Activated CD4-positive, alpha-beta T cell treated with anti-CD3 and anti-CD28 coated beads for 36 hours (primary cell): Measurements from ENCODE around the gene GCSH. TPM values are rescaled to one million over a fixed set of nuclear protein-coding genes. Genes with fewer than 3 reads are reported as not detected.

Experiments
- ATAC-seq: fragments of 200-7000 bp; cut with Tn5 transposase; one replicate; pipeline ENCODE4 v1.10.0; 2021; ENCODE audit warnings: mild to moderate bottlenecking, moderate library complexity
- CTCF ChIA-PET: fragments of 350-600 bp; sonication (Branson Sonifier 250); formaldehyde crosslinking; loops from one replicate; lab custom pipeline; 2021; ENCODE audit warnings: antibody characterized with exemption; lab: Charles Lee
- POLR2A ChIA-PET: fragments of 350-600 bp; sonication (Branson Sonifier 250); formaldehyde crosslinking; loops from one replicate; lab custom pipeline; 2021; ENCODE audit warnings: antibody characterized with exemption, inconsistent platforms; lab: Charles Lee
- DNase-seq: peaks from one replicate; pipeline ENCODE4 v3.0.0-alpha.2; 2020
- H3K27ac Mint-ChIP-seq: one replicate; pipeline ENCODE4 v1.8.0; 2021; ENCODE audit warnings: mixed read lengths
- H3K27me3 Mint-ChIP-seq: one replicate; pipeline ENCODE4 v1.8.0; 2021; ENCODE audit warnings: mixed read lengths
- H3K36me3 Mint-ChIP-seq: one replicate; pipeline ENCODE4 v1.8.0; 2021; ENCODE audit warnings: low read depth, mixed read lengths
- H3K4me1 Mint-ChIP-seq: one replicate; pipeline ENCODE4 v1.8.0; 2021; ENCODE audit warnings: mixed read lengths
- H3K4me3 Mint-ChIP-seq: one replicate; pipeline ENCODE4 v1.8.0; 2021; ENCODE audit warnings: mild to moderate bottlenecking, moderate library complexity, mixed read lengths
- H3K9me3 Mint-ChIP-seq: one replicate; pipeline ENCODE4 v1.8.0; 2021; ENCODE audit warnings: low read depth, mixed read lengths
- intact Hi-C, 2 experiments: fragments of 100-400 bp; cut with DNase I in 1 of 2; cut with micrococcal nuclease in 1 of 2; formaldehyde crosslinking; loops; one replicate each; pipeline versions ENCODE4 v1.14.2 to v1.15.1; 2022 to 2024; cut with DNase I, micrococcal nuclease
- total RNA-seq, 2 experiments: library from RNA; stranded (reverse); gene quantifications; one replicate each; pipeline ENCODE4 v1.2.3, GENCODE V29; 2021

GCSH gene
- total RNA-seq, 2 experiments from 2014 or later = 22.2 to 24.9 TPM

GRCh38 chr16:81099958-81100357 is 3.8 kb upstream of the GCSH start:
- ChIA-PET CTCF (interaction anchor here (1.0 kb wide), 2 partner anchors 23 to 161 kb away, joined by 3 read pairs; partner anchors contain the start of gene C16orf46), POLR2A (no interaction called here)
- peaks cover 9% of the 10 kb centered on the region for H3K4me1 Mint-ChIP-seq
- no peaks in the 10 kb centered on the region for H3K36me3 Mint-ChIP-seq
- ATAC-seq (no peak), DNase-seq (no peak)
- no peak overlapping the region for H3K27ac Mint-ChIP-seq
- H3K9me3 Mint-ChIP-seq = no peaks in the 10 kb centered on the region
- peaks cover 3% of the 10 kb centered on the region for H3K27me3 Mint-ChIP-seq
- H3K4me3 Mint-ChIP-seq = no peak overlapping the region
- intact Hi-C loops = no loop called here

GRCh38 chr16:81097230-81097629 is 1.0 kb upstream of the GCSH start:
- H3K27me3 Mint-ChIP-seq = no peaks in the 10 kb centered on the region
- intact Hi-C loops = loop anchor here in 1 of 2 experiments (2.0 kb wide), 3 partner anchors 218 to 556 kb away; partner anchors contain the start of genes DYNLRB2 and GAN
- no peak overlapping the region for H3K27ac Mint-ChIP-seq
- DNase-seq = no peak
- H3K36me3 Mint-ChIP-seq = peaks cover 4% of the 10 kb centered on the region
- ATAC-seq = no peak
- ChIA-PET POLR2A (no interaction called here), CTCF (no interaction called here)
- H3K4me3 Mint-ChIP-seq = no peak overlapping the region
- H3K4me1 Mint-ChIP-seq = peaks cover 13% of the 10 kb centered on the region
- H3K9me3 Mint-ChIP-seq = no peaks in the 10 kb centered on the region

DNA sequence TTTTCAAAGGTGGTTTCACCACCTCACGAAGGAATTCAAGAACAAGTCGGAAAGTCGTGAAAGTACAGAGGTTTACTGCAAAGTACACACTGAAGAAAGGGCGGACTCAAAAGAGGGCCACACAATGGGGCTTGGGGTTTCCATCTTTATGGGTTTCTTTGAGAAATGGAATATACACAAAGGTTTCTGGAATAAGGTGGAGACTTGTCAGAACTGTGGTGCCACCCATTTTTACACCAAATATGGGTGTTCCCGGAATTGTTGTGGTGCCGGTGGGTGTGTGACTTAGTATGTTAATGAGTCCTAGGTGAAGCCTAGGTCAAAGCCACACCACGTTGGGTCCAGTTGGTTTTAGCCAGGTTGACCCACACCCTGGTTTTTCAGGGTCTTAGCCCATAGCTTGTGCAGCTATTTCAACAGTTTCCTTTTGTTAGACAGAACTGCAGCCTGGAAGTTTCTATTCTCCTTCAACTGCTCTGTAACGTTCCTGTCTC is 567 bp upstream of the GCSH start:
- no peak for ATAC-seq
- intact Hi-C loops = loop anchor here (1.0 to 2.0 kb wide), 8 partner anchors 19 to 650 kb away; partner anchors contain the start of genes ATMIN (in 2 of the 2), CENPN (in 2 of the 2), C16orf46 (in 1 of the 2) and DYNLRB2 (in 1 of the 2)
- POLR2A ChIA-PET = no interaction called here

GRCh38 chr16:81095653-81095952 is 592 bp downstream of the GCSH start:
- ATAC-seq = no peak
- DNase-seq = no peak
- H3K27ac Mint-ChIP-seq = no peak overlapping the region
- H3K4me1 Mint-ChIP-seq = peaks cover 16% of the 10 kb centered on the region
- no peaks in the 10 kb centered on the region for H3K27me3 Mint-ChIP-seq
- H3K36me3 Mint-ChIP-seq = peaks cover 4% of the 10 kb centered on the region
- peak overlapping the region; percentile 72 for H3K4me3 Mint-ChIP-seq
- ChIA-PET CTCF (interaction anchor here (1.3 kb wide), 1 partner anchor 92 kb away, joined by 4 read pairs; no protein-coding TSS in a partner anchor), POLR2A (interaction anchor here (1.7 kb wide), 1 partner anchor 19 kb away, joined by 15 read pairs; the partner anchor contains the start of gene C16orf46)
- H3K9me3 Mint-ChIP-seq = no peaks in the 10 kb centered on the region
- intact Hi-C loops = no loop called here

More for the DNA sequence above, 567 bp upstream of the GCSH start:
- Mint-ChIP-seq H3K36me3 (peaks cover 4% of the 10 kb centered on the region), H3K9me3 (no peaks in the 10 kb centered on the region), H3K4me1 (peaks cover 16% of the 10 kb centered on the region), H3K4me3 (peak overlapping the region; percentile 58), H3K27me3 (no peaks in the 10 kb centered on the region), H3K27ac (peak overlapping the region; percentile 78)
- CTCF ChIA-PET = no interaction called here
- no peak for DNase-seq

GRCh38 chr16:81094771-81095251 is 1.4 kb downstream of the GCSH start:
- peaks cover 4% of the 10 kb centered on the region for H3K36me3 Mint-ChIP-seq
- intact Hi-C loops = no loop called here
- ChIA-PET POLR2A (interaction anchor here (1.7 kb wide), 1 partner anchor 18 kb away, joined by 15 read pairs; the partner anchor contains the start of gene C16orf46), CTCF (interaction anchor here (1.1 to 1.3 kb wide), 2 partner anchors 17 to 91 kb away, joined by 4 read pairs; no protein-coding TSS in a partner anchor)
- no peak overlapping the region for H3K27ac Mint-ChIP-seq
- peaks cover 16% of the 10 kb centered on the region for H3K4me1 Mint-ChIP-seq
- ATAC-seq = no peak
- no peak for DNase-seq
- peak overlapping the region; percentile 72 for H3K4me3 Mint-ChIP-seq
- no peaks in the 10 kb centered on the region for H3K27me3 Mint-ChIP-seq
- H3K9me3 Mint-ChIP-seq = no peaks in the 10 kb centered on the region

DNA sequence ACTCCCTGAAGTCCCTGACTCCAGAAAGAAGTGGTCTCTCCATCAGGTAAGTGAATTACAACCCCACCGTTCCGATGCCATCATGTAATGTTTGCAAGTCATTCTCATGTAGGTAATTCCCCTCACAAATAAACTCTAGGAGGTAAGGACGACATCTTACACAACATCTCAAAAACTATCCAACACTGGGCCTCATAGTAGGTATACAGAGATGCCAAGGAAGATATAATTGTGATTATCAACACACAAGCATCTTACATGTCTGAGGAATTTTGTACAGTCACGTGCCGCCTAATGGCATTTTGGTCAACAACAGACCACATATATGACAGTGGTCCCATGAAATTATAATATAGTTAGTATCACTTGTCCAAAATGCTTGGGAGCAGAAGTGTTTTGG is 7.4 kb downstream of the GCSH start:
- ChIA-PET POLR2A (no interaction called here), CTCF (no interaction called here)
- H3K36me3 Mint-ChIP-seq = peaks cover 5% of the 10 kb centered on the region
- DNase-seq = no peak
- no peak overlapping the region for H3K4me3 Mint-ChIP-seq
- no peaks in the 10 kb centered on the region for H3K27me3 Mint-ChIP-seq
- H3K4me1 Mint-ChIP-seq = peaks cover 3% of the 10 kb centered on the region
- H3K27ac Mint-ChIP-seq = no peak overlapping the region
- intact Hi-C loops = no loop called here
- H3K9me3 Mint-ChIP-seq = no peaks in the 10 kb centered on the region
- ATAC-seq = no peak

DNA sequence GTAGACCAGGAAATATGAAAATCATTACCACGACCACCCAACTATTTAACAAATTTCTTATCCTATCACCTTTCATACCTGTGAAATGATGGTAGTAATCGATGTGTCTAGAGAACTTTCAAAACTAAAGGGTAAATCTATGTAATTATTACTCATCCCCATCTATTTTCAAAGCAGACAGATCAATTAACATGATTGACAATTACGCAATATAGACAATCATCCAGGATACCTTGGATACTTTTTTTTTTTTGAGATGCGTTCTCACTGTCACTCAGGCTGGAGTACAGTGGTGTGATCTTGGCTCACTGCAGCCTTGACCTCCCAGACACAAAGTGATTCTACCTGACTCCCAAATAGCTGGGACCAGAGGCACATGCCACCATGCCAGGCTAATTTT is 15.2 kb downstream of the GCSH start:
- Mint-ChIP-seq H3K9me3 (no peaks in the 10 kb centered on the region), H3K4me3 (no peak overlapping the region), H3K27ac (no peak overlapping the region), H3K27me3 (no peaks in the 10 kb centered on the region), H3K36me3 (no peaks in the 10 kb centered on the region), H3K4me1 (peaks cover 3% of the 10 kb centered on the region)
- CTCF ChIA-PET = no interaction called here
- intact Hi-C loops = no loop called here
- DNase-seq = no peak
- ATAC-seq = no peak
- POLR2A ChIA-PET = no interaction called here

- DNase-seq (no peak), ATAC-seq (no peak)
- intact Hi-C loops = no loop called here
- H3K4me1 Mint-ChIP-seq = peaks cover 7% of the 10 kb centered on the region
- H3K9me3 Mint-ChIP-seq = no peaks in the 10 kb centered on the region
- H3K4me3 Mint-ChIP-seq = no peak overlapping the region
- H3K27me3 Mint-ChIP-seq = no peaks in the 10 kb centered on the region
- H3K27ac Mint-ChIP-seq = no peak overlapping the region
- ChIA-PET CTCF (no interaction called here), POLR2A (no interaction called here)
- no peaks in the 10 kb centered on the region for H3K36me3 Mint-ChIP-seq
Measured at GRCh38 chr16:81080233-81080632, 16.0 kb downstream of the GCSH start.

DNA sequence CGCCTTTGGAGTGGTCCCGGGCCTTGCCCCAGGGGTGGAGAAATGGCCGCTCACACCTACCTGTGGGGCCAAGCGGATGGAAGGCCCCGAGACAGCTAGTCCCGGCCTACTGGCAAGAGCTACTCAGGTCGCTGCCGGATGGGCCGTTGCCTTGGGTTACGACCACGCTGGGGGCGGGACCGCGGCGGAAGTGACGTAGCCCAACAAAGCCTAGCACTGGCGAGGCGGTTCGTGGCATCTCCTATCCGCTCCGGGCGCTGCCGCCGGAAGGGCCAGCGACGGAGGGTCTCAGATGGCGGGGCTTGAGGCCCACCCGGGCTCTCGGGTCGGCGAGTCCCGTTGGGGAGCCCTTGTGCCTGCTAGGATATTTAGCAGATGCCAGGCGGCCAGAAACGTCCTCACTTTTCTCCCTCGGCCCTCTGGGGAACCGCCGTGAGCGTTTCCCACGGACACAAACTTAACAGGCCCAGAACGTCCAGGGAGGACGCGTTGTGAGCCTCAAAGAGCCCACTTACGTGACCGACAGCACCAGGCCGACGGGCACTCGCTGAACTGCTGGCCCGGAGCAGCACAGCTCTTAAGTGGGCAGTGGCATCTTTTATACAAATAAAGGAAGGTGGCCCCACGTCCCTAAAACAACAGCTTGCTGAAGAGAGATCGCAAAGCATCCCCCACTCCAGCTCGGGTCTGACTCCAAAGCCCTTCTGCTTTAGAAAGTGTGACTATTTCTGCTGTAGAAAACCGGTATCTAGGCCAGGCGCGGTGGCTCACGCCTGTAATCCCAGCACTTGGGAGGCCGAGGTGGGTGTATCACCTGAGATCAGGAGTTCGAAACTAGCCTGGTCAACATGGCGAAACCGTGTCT is 18.9 kb downstream of the GCSH start, which contains the start of gene C16orf46:
TSS of gene C16orf46 (minus strand) at position 163 of the 865 bp plus-strand sequence. CDS start 13,283 bp downstream, outside the sequence.
- H3K4me3 Mint-ChIP-seq = no peak within 1 kb of the TSS
- intact Hi-C loops = loop anchor here (1.0 to 2.0 kb wide), 5 partner anchors 19 to 537 kb away; partner anchors contain the start of genes CENPN (in 1 of the 2), CMIP (in 1 of the 2), DYNLRB2 (in 1 of the 2) and GCSH (in 1 of the 2)
- DNase-seq (peak; percentile 99), ATAC-seq (peak; percentile 86)
- ChIA-PET POLR2A (interaction anchor here (0.6 to 1.5 kb wide), 3 partner anchors 17 to 581 kb away, joined by 3 to 15 read pairs (median 10); partner anchors contain the start of gene ATMIN), CTCF (interaction anchor here (0.9 to 5.4 kb wide), 6 partner anchors 17 to 73 kb away, joined by 3 to 51 read pairs (median 4); partner anchors contain the start of genes ATMIN, CENPN and CMC2)
- no peaks in the 10 kb centered on the region for H3K9me3 Mint-ChIP-seq
- peaks cover 7% of the 10 kb centered on the region for H3K4me1 Mint-ChIP-seq
- H3K27ac Mint-ChIP-seq = peak within 1 kb of the TSS; percentile 84
- H3K36me3 Mint-ChIP-seq = no peaks in the 10 kb centered on the region
- H3K27me3 Mint-ChIP-seq = no peaks in the 10 kb centered on the region

GRCh38 chr16:81076566-81077075 is 19.6 kb downstream of the GCSH start:
- Mint-ChIP-seq H3K4me1 (peaks cover 7% of the 10 kb centered on the region), H3K36me3 (no peaks in the 10 kb centered on the region), H3K27me3 (no peaks in the 10 kb centered on the region), H3K4me3 (no peak overlapping the region), H3K27ac (no peak overlapping the region), H3K9me3 (no peaks in the 10 kb centered on the region)
- ATAC-seq = peak; percentile 88
- DNase-seq = peak; percentile 96
- POLR2A ChIA-PET = interaction anchor here (0.6 to 1.5 kb wide), 3 partner anchors 18 to 582 kb away, joined by 3 to 15 read pairs (median 10); partner anchors contain the start of gene ATMIN
- intact Hi-C loops = loop anchor here (1.0 to 2.0 kb wide), 7 partner anchors 20 to 536 kb away; partner anchors contain the start of genes ATMIN (in 2 of the 2), CENPN (in 2 of the 2), GCSH (in 2 of the 2) and CMIP (in 1 of the 2)
- CTCF ChIA-PET = interaction anchor here (0.9 to 5.4 kb wide), 6 partner anchors 23 to 135 kb away, joined by 3 to 51 read pairs (median 3); partner anchors contain the start of gene ATMIN
